M059J (cell line): ENCODE data around the gene ACOXL. TPM values are rescaled to one million over a fixed set of nuclear protein-coding genes. Genes with fewer than 3 reads are reported as not detected.

Experiments
- DNase-seq: peaks from one replicate; pipeline ENCODE4 v3.0.0-alpha.2; 2012; ENCODE audit warnings: low read depth
- total RNA-seq: library from RNA; depleted of rRNA; stranded (reverse); fragments of >200 nt; shearing (Covaris generic); gene quantifications from 2 replicates; pipeline ENCODE4 v1.2.3, GENCODE V29; 2014

Gene ACOXL
- total RNA-seq, 1 experiment from 2014 or later, result not detected

DNA sequence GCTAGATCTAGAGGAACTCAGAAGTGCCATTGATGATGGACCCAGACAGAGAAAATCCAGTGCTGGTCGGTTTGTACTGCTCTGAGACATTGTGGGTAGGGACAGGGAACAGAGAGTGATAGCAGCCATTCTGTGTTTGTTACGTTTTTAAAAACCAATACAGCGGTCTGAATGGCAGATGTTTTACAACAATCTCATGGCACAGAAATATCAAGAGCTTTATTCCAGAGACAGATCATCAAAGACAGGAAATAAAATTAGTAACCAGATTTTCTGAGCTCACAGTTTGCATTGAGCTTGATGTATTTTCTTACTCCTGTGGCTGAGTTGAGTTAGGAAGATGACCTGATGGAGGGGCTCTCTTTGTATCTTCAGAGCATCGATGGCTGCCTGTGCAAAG is 273.4 kb downstream of the ACOXL start:
- no peak for DNase-seq

DNA sequence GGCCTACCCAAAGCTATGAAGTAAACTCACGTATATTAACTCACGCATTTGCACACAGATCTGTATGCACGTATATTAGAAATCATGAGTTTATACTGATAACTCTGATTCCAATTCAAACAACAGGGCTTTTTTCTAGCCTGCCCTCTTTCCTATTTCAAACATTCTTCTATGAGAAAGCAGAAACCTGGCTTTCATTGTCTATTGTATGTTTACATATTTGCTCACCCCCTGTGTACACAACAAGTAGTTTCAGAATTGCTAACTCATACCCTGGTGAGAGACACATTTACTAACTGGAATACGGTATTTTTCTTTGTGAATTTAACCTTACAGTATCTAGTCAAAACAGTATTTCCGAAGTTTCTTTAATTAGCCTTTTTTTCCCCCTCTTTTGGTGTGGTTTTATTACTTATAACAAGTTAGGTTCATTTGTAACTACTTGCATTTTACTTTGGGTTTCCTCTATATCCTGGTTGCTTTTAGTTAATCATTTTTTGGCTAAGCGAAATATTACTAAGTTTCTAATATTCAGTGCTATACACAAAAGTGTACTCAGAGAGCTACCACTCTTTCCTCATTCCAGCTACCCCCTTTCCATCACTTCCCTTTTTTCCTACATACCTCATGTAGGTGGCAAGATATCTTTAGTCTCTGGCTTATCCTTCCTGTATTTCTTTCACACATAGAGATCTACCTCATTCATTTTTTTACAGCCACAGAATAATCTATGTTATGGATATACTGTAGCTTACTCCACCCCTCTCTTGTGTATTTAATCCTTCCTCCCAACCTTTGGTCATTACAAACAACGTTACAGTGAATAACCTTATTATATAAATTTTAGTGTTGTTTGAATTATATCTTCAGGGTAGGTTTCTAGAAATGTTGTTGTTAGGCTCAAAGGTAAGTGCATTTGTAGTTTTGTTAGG is 275.6 kb downstream of the ACOXL start:
- DNase-seq, result no peak

DNA sequence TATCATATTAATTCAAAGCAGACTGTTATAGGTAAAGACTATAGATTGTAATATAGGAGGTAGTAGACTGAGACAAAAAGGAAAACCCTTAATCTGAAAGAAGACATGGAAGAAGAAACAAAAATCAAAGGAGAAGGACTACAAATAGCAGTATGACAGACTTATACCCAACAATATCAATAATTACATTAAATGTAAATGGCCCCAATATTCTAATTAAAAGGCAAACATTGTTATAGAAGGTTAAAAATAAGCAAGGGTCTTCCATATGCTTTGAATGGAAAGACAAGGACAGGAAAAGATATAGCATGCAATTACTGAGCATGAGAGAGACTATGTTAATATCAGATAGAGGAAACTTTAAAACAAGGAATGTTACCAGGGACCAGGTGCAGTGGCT is 278.8 kb downstream of the ACOXL start:
- no peak for DNase-seq

DNA sequence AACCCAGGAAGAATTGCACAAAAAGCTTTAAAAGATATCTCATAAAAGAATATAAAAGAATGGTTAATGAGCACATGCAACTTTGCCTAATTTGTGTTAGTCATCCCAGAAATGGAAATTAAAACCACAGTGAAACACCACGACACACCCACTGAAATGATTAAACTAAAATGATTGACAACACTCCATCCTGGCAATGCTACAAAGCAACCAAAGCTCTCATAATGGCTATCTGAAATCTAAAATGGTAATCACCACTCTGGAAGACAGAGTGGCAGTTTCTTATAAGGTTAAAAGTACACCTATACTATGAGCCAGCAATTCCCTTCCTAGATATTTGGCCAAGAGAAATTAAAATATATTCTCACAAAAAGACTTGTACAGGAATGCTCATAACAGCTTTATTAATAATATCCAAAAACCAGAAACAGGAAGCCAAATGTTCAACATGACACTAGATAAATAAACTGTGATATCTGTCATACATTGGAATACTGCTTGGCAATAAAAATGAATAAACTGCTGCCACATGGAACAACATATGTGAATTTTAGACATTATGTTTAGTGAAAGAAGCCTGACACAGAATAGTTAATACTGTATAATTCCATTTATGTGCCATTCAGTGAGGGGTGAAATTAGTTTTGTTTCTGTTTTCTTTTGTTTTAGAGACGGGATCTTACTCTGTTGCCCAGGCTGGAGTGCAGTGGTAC is 283.1 kb downstream of the ACOXL start:
- DNase-seq, result no peak

DNA sequence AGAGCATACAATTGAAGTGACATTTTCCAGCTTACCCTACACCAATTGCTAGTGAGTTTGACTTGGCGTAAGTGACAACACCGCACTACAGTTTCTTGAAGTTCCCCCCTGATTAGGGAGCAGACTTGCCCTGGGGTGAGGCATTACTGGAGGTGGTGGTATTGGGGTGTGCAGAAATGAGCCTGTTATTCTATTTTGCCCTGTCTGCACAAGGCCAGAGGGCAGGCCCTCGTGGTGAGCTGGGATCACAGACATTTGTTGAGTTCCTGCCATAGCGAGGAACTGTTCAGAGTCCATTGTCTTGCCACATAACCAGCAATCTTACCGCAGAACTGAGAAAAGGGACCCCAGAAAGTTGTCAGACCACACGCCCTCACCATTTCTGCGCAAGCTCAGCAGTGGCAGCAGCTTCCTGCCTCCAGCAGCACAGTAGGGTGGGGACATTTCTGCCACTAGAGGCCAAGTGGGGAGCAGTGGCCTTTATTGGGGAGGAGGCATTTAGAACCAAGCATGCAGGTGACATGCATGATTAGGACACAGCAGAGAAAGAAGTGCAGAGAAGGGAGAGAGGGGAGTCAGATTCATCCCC is 284.8 kb downstream of the ACOXL start:
- DNase-seq, result no peak

DNA sequence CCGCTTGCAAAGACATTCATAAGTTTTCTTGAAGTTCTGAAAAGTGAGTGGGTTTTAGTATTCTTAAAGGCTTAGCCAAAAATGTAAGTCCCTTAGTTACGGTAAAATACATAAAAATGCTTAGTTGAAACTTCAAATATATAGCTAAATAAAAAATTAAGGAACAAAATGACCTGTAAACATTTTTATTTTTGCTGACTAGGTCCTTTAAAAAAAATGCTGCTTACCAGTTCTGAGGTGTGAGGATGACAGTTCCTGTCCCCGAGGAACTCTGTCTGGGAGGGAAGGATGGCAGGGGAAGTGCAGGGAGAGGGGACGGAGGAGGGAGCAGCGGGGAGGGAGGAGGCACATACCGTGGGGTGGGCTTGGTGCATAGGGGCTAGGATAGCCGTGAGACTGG is 285.5 kb downstream of the ACOXL start:
- DNase-seq, result no peak

DNA sequence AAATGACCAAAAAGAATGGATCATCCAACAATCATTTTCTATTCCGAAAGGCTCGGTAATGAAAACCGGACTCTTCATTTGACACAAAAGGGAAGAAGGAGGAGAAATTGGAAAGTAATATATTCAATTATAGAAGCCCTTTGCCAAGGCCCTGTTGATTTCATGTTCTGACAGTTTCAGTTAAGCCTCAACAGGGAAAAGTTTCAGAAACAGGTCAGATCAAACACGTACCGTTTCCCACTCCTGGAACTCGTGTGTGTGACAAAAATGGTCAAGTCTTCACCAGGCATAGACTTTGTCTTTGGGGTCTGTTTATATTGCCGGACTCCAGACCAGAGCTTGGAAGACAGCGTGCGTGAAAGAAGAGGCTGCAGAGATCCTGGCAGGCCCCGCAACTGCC is 287.0 kb downstream of the ACOXL start:
- no peak for DNase-seq

DNA sequence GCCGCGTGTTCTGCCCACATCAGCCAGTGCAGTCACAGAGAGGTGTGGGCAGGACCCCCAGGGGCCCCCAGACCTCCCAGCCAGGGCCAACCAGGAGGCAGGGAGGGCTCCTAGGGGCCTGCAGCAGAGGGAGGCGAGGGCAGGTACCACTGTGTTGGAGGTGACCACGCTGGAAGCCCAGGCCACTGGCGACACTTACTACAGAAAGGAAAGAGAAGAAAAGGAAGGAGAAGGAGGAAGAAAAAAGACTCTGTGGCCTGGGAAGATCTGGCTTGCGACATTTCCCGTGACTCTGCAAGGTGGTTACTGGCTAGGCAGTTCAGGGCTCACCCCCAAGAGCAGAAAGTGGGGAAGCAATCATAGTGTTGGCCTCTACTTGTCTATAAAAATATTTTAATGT is 290.3 kb downstream of the ACOXL start:
- no peak for DNase-seq

DNA sequence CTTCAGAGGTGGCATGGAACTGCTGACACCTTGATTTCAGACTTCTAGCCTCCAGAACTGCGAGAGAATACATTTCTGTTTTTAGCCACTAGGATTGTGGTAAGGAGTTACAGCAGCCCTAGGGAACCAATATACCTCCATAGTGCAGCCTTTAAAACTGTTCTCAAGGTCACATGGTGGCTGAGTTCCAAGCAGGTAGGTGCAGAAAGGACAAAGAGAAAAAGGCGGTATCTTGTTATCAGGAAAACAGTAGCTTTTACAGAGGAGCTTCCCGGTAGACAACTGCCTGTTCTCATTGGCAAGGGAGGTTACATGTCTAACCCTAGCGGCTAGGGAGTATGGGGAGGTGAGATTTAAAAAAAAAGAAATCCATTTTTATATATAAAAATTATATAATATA is 292.1 kb downstream of the ACOXL start:
- DNase-seq, result no peak

DNA sequence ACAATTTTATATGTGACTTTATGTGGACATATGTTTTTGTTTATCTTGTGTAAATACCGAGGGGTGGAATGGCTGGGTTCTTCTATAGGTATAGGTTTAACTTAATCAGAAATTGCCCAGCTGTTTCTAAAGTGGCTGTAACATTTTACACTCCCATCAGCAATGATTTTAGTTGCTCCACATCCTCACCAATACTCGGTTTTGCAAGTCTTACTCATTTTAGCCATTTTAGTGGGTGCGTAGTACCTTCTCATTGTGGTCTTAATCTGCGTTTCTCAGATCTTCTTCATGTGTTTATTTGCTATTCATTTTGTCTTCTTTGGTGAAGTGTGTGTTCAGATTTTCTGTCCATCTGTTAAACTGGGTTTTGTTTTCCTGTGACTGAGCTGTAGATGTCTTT is 292.9 kb downstream of the ACOXL start:
- no peak for DNase-seq

DNA sequence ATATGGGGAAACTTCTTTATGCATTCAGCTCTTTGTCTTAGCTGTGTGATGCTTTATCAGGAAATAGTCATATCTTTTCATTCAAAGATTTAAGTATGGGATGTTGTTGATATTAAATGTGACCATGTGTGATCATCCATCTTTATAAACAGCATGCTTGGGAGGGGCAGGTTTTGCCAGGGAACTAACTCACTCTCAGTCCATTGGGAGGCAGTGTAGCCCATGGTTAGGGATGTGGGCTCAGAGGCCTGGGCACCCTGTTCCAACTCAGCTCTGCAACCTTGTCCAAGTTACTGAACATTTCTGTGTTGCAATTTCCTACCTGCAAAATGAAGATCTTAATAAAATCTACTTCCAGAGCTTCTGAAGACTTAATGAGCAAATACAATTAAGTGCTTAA is 296.3 kb downstream of the ACOXL start:
- no peak for DNase-seq

DNA sequence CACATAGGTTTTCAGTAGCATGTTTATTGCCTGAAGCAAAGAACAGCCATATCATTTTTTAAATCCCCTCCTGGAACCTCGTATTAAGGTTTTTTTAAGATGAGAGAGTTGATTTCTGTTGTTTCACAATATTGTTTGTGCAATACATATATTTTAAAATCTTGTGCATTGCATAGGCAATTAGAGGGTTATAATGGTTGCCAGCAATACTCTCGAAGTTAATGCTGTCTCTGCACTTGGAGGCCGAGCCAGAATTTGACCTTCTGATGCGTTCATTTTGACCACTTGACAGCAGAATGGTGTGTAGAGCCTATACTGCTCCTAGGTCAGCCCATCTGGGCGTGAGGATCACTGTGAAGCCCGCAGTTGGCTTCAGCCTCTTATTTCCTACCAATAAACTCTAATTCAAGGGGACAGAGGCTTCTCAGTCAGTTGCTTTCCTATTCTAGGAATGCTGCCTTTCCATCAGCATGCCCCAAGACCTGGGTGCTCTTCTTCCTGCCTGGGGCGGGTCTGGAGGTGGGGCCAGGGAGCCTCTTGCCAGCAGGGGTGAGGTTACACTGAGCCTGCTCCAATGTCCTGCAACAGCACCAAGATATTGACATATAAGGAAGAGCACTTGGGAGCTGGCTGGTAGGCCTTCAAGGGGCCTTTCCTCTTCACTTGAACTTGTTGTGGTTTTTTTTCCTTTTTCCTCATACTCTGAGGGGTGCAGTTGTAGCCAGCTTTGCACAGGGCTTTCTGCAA is 297.0 kb downstream of the ACOXL start:
- peak; percentile 10 for DNase-seq

DNA sequence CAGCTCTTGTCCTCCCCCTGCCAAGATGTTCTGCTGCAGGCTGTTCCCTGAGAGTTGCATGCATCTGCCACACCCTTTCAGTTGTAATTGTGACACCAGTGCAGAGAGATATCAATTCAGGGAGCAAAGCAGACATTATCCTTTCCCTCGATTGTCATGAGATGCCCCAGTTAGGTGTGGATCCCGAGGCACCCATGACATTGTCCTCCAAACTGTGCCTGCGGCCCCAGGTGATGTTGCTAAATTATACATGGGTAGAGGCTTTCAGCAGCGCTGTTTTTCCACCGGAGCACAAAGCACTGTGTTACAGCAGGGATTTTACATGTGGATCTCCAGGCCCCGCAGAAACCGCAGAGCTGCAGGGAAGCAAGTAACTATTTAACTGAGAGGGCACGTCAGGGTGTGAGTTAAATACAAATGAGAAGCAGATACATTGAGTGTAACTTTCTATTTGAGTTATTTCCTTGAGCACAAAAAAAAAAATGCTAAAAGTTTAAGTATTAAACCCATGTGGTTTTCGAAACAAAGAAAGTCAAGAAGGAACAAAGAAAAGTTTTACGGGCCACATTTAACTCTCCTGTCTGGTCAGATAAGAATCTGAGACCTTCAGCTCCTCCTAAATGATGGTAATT is 298.0 kb downstream of the ACOXL start:
- no peak for DNase-seq

DNA sequence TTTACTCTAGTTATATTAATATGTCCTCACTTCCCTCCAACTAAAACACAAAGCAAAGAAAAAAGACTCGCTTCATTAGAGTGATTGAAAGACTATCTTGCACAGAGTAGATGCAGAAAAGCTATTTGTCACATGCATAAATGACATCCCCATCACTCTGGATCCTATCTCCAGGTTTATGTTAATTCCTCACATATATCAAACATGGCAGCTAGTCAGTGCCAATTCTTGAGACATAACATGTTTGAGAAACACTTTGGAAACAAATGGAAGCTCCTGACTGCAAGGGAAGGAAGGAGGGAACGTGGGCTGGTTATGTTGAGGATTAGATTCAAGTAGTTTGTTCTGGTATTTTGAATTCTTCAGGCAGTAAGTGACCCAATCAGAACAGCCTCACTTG is 298.6 kb downstream of the ACOXL start:
- no peak for DNase-seq

DNA sequence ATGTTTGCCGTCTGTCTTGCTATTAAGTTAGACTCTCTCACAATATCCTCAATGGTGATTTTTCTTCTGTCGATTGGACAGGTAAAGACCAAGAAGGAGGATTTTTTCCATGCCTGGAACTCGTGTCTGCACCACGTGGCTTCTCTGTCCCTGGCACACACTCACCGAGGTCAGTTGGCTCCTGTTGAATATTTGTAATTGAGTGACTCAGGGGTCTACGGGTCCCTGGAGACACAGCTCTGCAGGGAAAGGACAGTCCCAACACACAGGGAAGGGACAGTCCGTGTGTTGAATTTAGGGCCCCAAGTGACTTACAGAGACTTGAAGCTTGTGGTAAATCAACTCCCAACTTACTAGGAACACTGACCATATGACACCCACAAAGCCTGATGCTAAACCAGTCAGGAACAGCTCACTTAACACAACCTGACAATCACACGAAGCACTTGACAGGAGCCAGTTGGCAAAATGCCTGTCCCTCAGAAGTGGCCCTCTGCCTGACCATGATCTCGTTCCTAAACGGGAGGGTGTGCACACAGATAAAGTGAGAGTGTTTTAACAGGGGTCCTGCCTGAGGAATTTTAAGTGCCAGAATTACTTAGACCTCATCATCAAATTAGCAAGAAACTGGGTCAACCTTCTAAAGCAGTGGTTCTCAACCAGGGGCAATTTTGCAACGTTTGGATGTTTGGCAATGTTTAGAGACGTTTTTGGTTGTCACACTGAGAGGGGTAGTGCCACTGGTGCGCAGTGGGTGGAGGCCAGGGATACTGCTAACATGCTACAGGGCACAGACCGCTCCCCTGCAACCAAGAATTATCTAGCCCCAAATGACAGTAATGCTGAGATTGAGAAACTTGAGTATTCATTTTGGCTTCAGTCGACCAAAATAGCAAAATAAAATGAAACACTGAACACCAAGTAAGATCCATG is 299.4 kb downstream of the ACOXL start:
- peak; percentile 10 for DNase-seq

DNA sequence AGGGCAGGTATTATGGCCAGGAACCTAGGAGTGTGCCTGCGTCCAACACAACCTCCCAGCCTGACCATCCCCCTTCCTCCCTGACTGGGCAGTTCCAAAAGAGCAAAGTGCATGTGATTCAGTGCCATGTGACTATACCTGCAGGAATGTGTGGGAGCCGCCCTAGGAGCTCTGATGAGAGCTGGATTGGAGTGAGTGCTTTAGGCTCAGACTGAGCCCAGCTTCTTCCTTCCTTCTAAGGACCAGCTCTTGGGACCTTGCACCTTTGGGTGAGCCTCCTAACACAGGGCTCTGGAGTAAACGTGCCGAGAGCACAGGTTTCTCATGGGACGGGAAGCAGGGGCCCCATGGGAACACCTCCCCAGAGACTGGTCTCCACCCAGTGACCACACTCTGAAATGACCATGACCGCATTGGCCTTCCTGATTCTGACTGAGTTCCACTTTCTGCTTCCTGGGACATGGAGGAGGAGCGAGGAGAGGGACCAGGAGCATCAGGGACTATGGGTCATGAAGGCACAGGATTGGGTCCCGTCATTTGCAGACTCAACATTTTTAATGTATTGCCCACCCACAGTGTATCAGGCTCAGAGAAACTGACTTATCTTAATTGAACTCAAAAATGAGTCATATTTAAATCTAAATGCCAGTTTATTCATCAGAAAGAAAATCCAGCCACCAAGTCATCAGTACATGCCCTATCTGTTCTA is 300.5 kb downstream of the ACOXL start:
- peak; percentile 71 for DNase-seq

DNA sequence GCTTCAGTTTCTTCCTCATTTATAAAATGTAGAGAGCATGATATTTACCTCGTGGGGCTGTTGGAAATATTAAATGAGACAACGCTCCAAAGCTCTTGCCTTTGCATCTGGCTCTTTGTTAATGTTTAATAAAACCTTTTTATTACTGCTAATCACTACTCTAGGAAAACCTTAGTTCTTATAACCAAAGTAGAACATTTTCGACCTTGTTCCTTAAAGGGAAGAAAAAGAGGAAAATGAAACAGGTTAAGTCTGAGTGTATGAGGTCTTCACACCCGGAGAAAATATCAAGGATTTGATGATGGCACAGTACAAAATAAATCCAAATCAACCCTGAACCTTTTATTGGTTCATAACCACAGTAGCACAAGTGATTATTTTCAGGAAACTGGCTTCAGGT is 301.8 kb downstream of the ACOXL start:
- no peak for DNase-seq

DNA sequence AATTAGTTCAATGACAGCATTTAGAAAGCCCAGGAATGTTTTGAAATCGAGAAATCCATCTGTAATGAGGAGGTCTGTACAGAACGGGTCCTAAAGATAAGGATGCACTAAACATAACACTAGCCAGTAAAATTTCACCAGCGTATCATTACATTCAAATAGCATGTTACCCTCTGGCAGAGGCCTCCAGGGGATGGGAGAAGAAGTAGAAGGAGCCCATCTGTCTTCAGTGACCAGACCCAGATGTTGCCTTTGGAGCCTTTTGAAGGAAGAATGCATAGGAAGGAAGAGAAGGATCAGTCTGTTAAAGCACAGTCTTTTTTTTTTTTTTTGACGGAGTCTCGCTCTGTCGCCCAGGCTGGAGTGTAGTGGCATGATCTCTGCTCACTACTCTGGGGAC is 302.2 kb downstream of the ACOXL start:
- DNase-seq, result no peak

DNA sequence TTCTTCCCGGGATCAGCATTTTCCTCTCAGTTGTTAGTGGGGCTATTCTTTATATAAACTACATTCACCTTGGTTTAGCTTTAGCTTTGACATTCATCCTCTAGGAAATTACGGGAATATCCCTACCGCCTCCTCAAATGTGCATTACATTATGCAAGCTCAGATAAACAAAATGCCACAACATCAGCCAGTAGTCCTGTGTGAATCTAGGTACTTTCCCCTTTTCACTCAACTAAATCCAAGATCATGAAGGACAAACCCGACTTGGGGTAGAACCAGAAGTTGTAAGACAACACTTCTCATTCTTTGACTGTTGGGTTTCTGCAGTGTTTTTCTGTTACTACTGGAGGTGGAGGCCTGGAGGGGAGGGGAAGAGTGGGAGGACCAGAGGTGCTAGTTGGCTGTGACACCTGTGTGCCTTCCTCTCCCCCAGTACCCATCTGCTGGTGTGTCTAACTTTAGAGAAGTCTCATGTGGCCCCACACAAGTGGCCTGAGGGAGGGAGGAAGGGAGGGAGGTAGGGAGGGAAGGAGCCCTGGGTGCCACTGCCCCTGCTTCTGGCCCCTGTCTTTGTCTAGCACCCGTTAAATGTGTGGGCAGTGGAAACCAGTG is 303.6 kb downstream of the ACOXL start:
- no peak for DNase-seq
